DOHH2 (cell line): ENCODE measurements around the gene NBAS.

Experiments
- CTCF ChIP-seq: fragments of 200-600 bp; sonication (generic); IDR thresholded peaks from one replicate; pipeline ENCODE4 v1.5.1; 2014; ENCODE audit warnings: antibody characterized with exemption, mild to moderate bottlenecking, low read depth, low read length; ENCODE audit not compliant: poor library complexity, severe bottlenecking
- EZH2phosphoT487 ChIP-seq: fragments of 200-600 bp; sonication (generic); IDR thresholded peaks from 2 replicates; pipeline ENCODE4 v1.6.1; 2017; ENCODE audit warnings: borderline replicate concordance, mild to moderate bottlenecking, antibody characterized with exemption, low read length, moderate library complexity, mixed read lengths

GRCh38 chr2:15429032-15429431 is 132.1 kb downstream of the NBAS start:
- TF ChIP-seq CTCF (no peak), EZH2phosphoT487 (no peak)
